ENCODE data around the gene CDK19. TPM values are rescaled to one million over a fixed set of nuclear protein-coding genes. Genes with fewer than 3 reads are reported as not detected.
"Not testable (repeated sequence)": the region's sequence is repeated elsewhere in the genome, so short reads cannot be mapped to it uniquely, and the experiment has no call there.

The CDK19 gene
- total RNA-seq, 4 donors from 2014 or later = 3.0 to 7.4 (median 6.3) TPM

GRCh38 chr6:110612298-110612697 lies 203.0 kb downstream of the CDK19 start:
- intact Hi-C loops (cut with DNase I; ENCODE audit: low total_unique reads) (no loop called here), in situ Hi-C loops (cut with MboI; ENCODE audit: low sequenced_read_pairs in 4 of 4) (no loop called here)
- DNase-seq = no peak
- no peak overlapping the region for H3K4me3 ChIP-seq
- no peaks in the 10 kb centered on the region for H3K27me3 ChIP-seq
- peaks cover 0 to 14% of the 10 kb centered on the region in 2 donors for H3K36me3 ChIP-seq
- no peak for TF ChIP-seq CTCF (IDR thresholded peaks at IDR 0.05 in 4 of 5, conservative IDR thresholded peaks at IDR 0.05 in 1 of 5)
- TF ChIP-seq POLR2A (IDR thresholded peaks at IDR 0.05) = no peak
- no peaks in the 10 kb centered on the region for H3K4me1 ChIP-seq
- no peak overlapping the region for H3K27ac ChIP-seq
- H3K9me3 ChIP-seq = no peaks in the 10 kb centered on the region
- ATAC-seq = no peak

- H3K4me3 ChIP-seq = no peak overlapping the region
- TF ChIP-seq CTCF (IDR thresholded peaks at IDR 0.05 in 4 of 5, conservative IDR thresholded peaks at IDR 0.05 in 1 of 5) (no peak), POLR2A (IDR thresholded peaks at IDR 0.05) (no peak)
- DNase-seq = no peak
- H3K9me3 ChIP-seq = no peaks in the 10 kb centered on the region
- H3K27ac ChIP-seq = no peak overlapping the region
- no peaks in the 10 kb centered on the region for H3K4me1 ChIP-seq
- H3K36me3 ChIP-seq = peaks cover 0 to 10% of the 10 kb centered on the region in 2 donors
- no peak for ATAC-seq
- in situ Hi-C loops (cut with MboI; ENCODE audit: low sequenced_read_pairs in 4 of 4) (no loop called here), intact Hi-C loops (cut with DNase I; ENCODE audit: low total_unique reads) (no loop called here)
- no peaks in the 10 kb centered on the region for H3K27me3 ChIP-seq
Observed at GRCh38 chr6:110609101-110609500, 206.2 kb downstream of the CDK19 start.

GRCh38 chr6:110608151-110608550 lies 207.1 kb downstream of the CDK19 start:
- in situ Hi-C loops (cut with MboI; ENCODE audit: low sequenced_read_pairs in 4 of 4) = no loop called here
- DNase-seq (no peak), ATAC-seq (no peak)
- H3K4me1 ChIP-seq = no peaks in the 10 kb centered on the region
- TF ChIP-seq POLR2A (IDR thresholded peaks at IDR 0.05) (no peak), CTCF (IDR thresholded peaks at IDR 0.05 in 4 of 5, conservative IDR thresholded peaks at IDR 0.05 in 1 of 5) (no peak)
- H3K27me3 ChIP-seq = no peaks in the 10 kb centered on the region
- H3K4me3 ChIP-seq = no peak overlapping the region
- H3K9me3 ChIP-seq = no peaks in the 10 kb centered on the region
- intact Hi-C loops (cut with DNase I; ENCODE audit: low total_unique reads) = no loop called here
- peaks cover 0 to under 1% of the 10 kb centered on the region in 2 donors for H3K36me3 ChIP-seq
- no peak overlapping the region for H3K27ac ChIP-seq

GRCh38 chr6:110606151-110606550 lies 209.1 kb downstream of the CDK19 start:
- intact Hi-C loops (cut with DNase I; ENCODE audit: low total_unique reads) = no loop called here
- H3K36me3 ChIP-seq = no peaks in the 10 kb centered on the region
- DNase-seq (no peak), ATAC-seq (no peak)
- no peak for TF ChIP-seq POLR2A (IDR thresholded peaks at IDR 0.05)
- TF ChIP-seq CTCF (IDR thresholded peaks at IDR 0.05 in 4 of 5, conservative IDR thresholded peaks at IDR 0.05 in 1 of 5) = no peak
- in situ Hi-C loops (cut with MboI; ENCODE audit: low sequenced_read_pairs in 4 of 4) = no loop called here
- H3K4me1 ChIP-seq = no peaks in the 10 kb centered on the region
- no peak overlapping the region for H3K4me3 ChIP-seq
- H3K27me3 ChIP-seq = no peaks in the 10 kb centered on the region
- H3K27ac ChIP-seq = no peak overlapping the region
- no peaks in the 10 kb centered on the region for H3K9me3 ChIP-seq

- intact Hi-C loops (cut with DNase I; ENCODE audit: low total_unique reads); H3K27ac ChIP-seq; H3K9me3 ChIP-seq; H3K27me3 ChIP-seq; H3K4me1 ChIP-seq; in situ Hi-C loops (cut with MboI; ENCODE audit: low sequenced_read_pairs in 4 of 4); DNase-seq; H3K4me3 ChIP-seq; ATAC-seq; H3K36me3 ChIP-seq: not testable (repeated sequence)
Observed at GRCh38 chr6:110600640-110601039, 214.6 kb downstream of the CDK19 start.
